Measurements from ENCODE around the gene SCYL3.
"Not testable (repeated sequence)": the region's sequence is repeated elsewhere in the genome, so short reads cannot be mapped to it uniquely, and the experiment has no call there.

Gene SCYL3

DNA sequence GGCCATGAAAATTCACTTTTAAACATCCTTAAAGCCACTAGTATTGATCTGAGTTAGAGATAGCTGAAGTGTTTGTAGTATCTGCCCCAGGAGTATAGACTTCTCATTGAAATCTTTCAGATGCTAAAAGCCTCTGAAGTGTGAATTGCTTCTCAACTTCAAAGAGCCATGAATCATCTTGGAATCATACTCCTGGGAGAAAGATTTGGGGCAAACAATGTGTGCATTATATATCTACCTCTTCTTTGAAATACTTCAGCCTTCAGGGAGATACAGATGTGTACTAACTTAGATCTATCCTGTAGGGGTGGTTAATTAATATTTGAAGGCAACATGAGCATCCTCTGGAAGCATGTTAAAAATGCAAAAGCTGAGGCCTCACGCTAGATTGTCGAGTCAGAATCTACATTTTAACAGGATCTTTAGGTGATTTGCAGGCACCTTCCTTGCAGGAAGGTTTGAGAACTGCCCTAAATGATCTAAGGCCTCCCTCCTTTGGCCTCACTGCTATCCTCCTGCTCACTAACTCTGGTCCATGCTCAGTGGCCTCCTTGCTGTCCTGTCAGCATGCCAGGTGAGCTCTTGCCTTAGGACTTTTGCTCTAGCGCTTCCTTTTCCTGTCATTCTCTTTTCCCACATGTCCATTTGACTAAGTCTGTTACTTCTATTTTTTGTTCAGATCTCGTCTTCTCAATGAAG lies 6.0 kb upstream of the SCYL3 start:
- no peak for DNase-seq

DNA sequence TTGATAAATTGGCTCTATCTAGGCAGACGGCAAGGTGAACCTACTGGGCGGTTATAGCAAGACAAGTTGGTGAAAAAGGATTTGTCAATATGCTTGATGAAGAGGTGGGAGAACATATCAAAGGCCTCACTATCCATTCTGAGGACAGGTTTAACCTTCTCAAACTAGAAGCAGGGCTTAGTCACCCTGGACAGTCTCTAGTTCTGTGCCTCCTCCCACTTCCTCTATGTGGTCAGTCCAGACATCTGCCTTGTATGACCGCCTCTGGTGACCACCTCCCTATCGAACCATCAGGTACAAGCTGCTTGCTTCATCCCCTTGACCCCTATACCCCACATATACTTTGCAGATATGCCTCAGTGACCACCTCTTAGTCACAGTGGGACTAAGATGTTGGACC lies 2.3 kb upstream of the SCYL3 start:
- DNase-seq, result peak; percentile 56

DNA sequence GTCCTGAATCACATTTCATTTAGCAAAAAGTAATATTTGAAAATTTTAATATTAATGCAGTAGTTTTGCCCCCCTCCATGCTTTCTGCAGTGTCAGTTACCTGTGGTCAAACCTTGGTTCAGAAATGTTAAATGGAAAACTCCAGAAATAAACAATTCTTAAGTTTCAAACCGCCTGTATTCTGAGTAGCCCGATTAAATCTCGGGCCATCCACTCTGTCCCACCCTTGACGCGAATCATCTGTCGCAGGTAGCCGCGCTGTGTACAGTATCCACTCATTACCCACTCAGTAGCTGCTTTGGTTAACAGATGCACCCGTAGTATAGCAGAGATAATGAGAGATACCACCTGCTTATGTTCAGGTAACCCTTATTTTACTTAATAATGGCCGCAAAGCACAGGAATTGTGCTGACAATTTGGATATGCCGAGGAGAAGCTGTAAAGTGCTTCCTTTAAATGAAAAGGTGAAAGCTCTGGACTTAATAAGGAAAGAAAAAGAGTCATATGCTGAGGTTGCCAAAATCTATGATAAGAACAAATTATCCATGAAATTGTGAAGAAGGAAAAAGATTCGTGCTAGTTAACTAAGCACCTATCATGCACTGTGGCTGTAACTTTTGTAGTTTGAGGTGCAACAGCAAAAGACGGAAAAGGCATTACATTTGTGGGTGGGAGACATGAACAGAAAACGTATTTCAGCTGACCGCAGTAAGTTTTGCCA lies 889 bp upstream of the SCYL3 start:
- DNase-seq, result no peak

DNA sequence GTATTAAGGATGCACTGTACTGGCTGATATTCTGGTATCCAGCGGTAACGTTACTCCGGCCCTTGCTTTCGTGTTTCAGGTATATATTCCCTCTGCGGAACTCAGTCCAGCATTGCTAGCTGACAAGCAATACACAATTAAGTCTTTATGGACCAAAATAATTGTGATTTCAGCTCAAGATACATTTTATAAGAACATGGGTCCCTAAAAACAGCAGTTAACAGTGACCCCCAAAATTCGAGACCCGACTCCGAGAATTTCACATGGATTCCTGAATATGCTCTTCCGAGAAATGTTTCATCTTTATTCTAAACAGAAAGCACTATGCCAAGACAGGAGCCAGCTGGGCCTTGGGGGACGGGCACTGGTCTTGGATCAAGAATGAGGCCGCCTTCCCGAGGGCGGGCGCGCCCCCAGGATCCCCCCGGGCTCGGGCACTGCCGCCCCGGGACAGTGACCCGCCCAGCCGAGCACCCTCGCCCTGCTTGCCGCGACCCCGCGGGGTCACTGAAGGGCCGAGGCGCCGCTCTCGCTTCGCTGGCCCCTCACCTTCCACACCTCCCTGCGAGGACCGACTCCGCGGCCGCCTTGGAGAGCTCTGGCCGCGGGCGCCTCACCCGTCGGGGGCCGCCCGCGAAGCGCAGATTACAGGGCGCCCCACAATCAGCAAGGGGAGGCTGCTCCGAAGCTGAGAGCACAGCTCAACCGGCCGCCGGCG lies 610 bp downstream of the SCYL3 start:
- DNase-seq, result peak; percentile 51

DNA sequence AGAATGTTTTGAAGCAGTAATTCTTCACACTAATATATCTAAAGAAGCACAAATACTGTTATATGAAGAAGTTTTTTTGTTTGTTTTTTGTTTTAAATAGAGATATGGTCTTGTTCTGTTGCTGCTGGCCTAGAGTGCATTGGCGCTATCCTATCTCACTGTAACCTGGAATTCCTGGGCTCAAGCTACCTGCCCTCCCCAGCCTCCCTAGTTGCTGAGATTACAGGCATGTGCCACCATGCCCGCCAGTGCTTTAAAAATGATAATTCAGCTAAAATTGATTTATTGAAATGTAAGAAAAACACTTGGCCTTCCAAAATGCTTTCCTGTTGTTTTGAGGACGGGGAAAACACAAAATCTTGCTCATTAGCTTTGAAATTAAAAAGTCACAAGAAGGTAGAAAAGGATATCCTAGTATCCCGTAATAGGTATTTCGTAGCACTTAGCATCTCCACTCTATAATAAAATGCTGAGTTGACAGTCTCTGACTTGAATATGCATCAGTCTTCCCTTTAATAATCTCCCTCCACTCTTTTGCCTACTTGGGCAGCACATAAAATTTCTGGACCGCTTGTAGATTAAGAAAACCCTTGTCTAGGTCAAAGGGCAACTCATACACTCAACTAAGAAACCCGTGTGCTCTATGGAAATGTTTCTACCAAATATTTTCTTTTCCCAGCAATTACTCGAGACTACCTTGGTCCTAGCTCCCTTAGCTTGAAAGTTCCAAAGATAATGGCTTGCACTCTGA lies 1.3 kb downstream of the SCYL3 start:
- no peak for DNase-seq

DNA sequence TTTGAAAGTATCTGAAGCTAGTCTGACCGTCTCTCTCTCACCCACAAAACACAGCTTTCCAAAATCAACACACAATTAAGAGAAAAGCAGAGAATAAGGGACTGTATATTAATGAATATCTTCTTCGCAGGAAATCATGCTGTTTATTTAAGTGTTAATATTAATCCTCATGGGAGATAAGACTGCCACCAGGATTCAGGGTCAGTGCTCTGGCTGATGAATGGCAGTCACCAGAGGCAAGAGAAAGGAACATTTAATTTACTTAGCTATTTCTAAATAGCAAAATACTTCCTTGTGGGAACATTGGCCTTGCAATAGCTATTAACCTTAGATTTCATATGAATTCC lies 2.2 kb downstream of the SCYL3 start:
- DNase-seq, result no peak

DNA sequence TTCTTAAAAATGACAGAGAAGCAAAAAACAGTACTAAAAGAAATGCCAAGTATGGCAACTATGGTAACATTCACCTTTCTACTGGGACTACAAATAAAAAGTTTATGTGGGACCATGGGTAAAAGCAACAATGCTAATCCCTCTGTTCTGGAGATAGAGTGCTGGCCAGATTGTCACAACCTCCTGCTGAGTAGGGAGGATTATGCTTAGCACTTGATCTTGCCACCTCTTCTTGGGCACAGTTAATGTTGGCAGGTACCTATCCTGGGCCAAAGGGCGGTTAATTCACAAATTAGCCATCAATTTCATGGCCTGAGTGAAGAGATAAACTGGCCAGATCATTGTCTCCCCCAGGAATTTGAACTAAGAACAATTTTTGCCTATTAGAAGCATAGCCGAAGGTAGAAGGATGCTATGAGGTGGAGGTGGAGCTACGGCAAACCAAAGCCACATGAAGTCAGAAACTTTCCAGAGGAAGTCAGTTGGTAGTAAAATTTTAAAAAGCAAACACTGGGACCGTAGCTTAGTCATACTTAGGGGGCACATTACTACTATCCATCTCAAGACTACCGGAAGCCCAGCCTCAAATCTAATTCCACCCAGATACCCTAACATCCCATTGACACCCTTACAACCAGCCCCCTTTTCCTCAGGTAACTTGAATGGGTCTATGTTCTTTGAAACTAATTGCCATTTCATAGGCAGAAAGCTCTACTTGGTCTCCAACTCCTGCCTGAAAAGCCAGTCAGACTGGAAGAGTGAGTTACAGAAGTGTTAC lies 2.7 kb downstream of the SCYL3 start:
- peak; percentile 36 for DNase-seq

DNA sequence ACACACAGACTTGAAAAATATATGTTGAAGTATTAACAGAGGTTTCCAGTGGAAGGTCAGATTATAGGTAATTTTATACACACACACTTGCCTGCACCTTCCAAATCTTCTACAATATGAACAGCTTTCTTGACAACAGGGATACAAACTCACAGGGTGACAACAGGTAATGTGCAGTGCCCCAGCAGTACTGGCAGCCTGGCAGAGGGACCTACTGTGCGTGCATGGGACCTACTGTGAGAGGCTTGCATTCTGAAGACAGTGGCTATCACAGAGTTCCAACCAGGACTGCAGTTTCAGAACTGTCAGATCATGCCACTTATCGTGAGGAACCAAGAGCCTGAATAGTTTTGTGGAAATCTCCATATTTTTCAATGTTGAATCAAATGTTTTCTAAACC lies 3.8 kb downstream of the SCYL3 start:
- DNase-seq, result no peak

DNA sequence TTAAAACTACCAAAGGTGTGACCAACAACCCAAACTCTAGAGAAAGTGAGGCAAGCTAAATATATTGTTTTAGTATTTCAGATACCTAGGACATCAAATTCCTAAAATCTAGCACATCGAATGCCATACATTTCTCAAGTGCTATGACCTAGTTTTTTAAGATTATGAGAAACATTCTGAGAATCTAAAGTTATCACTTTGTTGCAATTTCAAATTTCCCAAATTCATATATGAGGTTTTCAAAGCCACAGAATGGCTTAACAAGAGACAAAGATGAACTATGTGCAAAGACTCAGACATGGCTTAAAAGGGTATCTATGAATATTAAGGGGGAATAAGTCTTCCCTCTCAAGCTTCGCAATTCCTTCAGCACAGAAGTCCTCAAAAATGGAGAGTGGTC lies 6.8 kb downstream of the SCYL3 start:
- DNase-seq, result no peak

DNA sequence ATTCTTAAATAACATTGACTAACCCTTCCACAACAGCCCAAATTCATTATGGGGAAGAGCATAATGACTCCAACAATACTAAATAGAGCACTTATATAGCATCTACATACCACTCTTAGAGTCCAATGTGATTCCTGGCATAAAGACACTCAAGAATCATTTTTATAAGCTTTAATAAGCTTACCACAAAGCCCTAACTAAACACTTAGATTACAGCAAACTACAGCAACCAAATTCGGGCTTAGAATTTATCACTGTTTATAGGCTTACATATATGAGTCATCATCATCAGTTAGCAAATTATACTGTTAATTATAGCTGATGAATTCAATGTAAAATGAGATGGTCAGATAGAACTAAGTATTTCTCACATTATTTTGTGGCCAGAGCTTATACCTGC lies 7.3 kb downstream of the SCYL3 start:
- DNase-seq, result no peak

DNA sequence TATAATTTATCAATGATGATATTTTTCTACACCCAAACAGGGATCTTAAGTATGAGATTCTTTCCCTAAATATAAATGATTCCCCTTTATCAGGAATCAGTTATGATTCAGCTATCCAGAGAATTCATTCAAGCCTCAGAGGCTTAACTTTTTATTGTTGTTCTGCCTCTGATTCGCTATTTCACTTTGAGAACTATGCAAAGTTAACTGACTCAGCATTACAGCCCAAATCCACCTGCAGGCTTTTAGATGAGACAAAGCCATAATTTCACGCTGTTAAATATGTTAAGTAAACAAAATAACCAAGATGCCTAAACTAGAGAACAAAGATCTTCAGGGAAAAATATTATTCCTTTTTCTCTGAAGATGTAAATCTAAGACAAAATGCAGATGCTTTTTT lies 8.5 kb downstream of the SCYL3 start:
- DNase-seq, result no peak

DNA sequence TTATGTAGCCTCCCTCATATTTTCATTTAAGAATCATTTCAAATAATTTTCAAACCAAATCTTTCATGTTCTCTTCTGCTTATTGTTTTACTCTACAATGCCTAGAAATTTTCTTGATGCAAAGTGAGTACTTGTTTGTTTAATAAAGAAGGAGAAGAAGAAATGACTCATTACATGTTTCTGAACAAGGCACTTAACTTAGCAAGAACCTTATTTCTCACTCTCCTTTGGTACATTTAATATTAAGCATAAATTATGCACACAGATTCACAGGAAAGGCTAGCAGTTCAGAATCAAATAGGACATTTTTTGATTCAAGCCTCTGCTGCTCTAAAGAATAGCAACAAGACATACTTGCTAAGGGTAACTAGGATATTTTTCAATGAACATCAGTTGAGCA lies 9.1 kb downstream of the SCYL3 start:
- DNase-seq, result no peak

DNA sequence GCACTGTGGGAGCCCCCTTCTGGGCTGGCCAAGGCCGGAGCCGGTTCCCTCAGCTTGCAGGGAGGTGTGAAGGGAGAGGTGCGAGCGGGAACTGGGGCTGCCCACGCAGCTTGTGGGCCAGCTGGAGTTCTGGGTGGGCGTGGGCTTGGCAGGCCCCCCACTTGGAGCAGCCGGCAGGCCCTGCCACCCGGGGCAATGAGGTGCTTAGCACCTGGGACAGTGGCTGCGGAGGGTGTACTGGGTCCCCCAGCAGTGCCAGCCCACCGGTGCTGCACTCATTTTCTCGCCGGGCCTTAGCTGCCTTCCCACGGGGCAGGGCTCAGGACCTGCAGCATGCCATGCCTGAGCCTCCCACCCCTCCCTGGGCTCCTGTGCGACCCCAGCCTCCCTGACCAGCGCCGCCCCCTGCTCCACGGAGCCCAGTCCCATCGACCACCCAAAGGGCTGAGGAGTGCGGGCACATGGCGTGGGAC lies 11.6 kb downstream of the SCYL3 start:
- no peak for DNase-seq

DNA sequence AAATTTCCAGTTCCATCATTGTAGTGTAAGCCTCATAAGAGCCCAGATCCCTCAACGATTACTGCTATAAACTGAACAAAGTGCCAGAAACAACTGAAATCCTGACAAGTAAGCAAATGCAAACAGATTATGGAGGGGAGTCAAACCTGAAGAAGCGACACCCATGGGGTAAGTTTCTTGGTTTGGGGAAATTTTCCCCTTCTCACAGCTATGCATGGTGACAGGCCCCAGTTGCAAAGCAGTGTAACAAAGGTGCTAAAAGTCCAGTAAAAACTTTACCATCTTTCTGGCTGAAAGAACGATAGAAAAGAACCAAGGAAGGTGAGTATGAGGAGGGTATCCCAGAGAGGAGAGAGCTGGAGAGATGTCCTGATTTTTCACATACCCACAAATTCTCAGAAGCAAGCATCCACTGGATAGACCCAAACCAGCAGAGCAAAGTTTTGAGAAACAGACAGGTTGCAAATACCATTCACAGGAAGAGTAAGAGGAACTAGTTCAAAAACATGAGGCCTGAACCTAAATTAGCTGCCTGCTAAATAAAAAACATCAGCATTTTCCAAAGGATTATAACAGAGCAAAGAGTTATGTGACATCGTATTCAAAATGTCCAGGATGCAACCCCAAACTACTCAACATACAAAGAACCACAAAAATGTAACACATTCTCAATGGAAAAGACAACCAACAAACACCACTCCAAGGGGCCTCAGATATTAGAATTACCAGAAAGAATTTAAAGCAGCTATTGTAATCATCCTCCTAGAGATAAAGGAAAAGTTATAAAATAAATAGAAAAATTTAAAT lies 14.5 kb downstream of the SCYL3 start:
- DNase-seq, result no peak

DNA sequence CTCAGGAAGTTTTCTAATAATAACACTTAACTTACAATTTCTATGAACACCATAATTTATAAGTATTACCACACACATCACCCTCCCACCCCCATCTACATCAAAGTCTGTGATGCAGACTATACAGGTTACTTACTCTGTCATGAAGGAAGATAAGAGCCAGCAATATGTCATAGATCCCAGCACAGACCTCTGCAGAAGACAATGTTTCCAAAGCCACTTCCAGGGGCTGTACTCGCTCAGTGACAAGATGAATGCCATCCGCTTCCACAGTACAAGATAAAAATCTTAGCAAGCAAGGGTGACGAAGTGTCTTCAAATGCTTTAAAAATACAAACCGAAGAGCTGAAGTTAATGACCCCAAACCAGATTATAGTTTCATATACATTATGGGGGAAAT lies 15.2 kb downstream of the SCYL3 start:
- no peak for DNase-seq

DNA sequence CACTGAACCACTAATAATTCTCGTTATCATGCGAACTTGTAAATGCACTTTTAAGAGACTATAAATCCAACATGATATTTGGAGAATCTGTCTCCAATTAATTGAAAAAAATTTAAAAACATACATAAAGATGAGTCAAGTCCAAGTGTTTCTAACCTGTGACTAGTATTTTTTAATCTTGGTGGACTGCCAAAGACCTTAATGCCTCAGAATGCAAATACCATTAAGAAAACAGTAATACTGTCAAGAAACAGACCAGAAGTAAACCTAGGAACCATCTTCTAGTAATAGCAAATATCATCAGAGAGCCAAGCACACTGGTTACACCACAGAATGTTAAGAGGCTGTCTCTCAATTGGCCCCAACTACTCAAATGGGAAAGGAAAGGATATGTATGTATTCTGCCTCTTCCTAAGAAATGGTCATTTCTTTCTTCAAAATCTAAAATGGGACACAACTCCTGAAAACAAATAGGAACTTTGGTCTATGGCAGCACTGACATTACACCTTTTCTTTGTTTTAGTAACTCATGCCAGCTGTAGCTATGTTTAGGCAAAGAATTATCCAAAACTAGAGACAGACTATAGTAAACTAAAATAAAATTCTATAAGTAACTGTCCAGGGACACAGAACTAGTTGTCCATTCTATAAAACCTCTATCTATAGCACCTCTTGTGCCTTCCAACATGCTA lies 15.8 kb downstream of the SCYL3 start:
- no peak for DNase-seq

DNA sequence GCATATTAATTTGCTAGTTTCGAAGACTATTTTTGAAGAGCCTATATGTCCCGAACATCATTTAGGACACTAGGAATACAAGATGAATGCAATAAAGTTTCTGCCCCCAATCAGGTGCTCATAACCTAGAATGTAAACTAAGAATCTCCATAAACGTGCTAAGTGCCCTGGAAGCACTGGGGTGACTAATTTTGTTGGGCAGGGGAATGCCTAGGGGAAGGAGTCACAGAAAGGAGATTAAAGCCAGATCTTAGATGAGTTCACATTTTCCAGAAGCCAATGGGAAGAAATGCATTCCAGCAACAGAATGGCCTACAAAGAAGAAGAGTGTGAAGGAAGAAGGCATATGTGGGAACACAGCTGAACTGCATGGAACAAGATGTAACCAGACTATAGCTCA lies 19.5 kb downstream of the SCYL3 start:
- no peak for DNase-seq

DNA sequence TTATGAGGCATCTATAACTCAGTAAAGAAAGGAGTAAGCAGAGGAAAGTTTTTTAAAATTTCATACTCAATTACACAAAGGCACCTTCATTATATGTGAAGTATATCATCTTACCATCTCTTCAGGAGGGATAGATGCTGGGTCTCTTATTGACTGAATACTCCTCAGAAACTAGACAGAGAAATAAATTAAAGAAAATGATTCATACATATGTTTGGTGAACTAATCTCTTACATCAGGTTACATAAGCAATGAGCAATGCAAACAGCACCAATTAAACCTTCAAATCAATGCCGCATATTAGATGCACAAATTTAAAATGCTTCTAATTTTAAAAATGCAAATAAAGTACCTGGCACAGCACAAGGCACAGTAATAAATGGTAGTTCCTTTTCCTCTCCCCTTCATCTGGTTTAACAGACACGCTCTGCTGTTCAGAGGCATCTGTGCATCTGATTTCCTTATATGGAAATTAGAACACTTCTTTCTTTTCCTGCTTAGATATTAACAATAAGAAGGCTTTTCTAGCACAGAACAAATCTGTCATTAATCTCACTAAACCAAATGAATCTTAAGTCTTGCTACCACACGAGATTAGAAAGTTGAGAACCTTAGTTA lies 20.0 kb downstream of the SCYL3 start:
- DNase-seq, result no peak

DNA sequence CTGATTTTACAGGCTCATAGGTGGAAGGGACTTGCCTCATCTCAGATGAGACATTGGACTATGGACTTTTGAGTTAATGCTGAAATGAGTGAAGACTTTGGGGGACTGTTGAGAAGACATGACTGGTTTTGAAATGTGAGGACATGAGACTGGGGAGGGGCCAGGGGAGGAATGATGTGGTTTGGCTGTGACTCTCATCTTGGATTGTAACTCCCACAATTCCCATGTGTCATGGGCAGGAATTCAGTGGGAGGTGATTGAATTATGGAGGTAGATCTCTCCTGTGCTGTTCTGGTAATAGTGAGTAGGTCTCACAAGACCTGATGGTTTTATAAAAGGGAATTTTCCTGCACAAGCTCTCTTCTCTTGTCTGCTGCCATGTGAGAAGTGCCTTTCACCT lies 20.8 kb downstream of the SCYL3 start:
- no peak for DNase-seq

DNA sequence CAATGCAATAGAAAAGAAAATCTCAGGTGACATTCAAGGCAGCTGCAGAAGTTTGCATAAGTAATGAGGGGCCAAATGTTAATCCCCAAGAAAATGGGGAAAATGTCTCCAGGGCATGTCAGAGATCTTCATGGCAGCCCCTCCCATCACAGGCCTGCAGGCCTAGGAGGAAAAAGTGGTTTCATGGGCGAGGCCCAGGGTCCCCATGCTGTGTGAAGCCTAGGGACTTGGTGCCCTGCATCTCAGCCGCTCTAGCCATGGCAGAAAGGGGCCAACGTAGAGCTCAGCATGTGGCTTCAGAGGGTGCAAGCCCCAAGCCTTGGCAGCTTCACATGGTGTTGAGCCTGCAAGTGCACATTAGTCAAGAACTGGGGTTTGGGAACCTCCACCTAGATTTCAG lies 21.7 kb downstream of the SCYL3 start:
- not testable (repeated sequence) for DNase-seq

DNA sequence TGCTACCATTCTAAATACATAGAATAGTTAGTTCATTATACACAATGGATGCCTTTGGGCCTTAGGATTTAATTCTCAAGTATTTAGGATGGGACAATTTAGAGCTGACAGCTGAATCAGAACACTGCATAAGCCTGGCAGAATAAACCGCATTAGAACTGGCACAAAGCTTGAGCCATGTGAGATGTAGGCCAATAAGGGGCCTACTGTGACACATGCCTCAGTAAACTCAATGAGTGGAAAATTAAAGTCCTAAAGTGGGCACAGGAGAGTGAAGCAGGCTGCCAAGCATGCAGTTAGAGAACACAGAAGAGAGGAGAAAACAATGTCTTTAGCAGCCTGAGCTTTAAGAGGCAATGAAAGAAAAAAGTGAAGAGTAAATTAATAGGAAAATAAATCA lies 24.3 kb downstream of the SCYL3 start:
- no peak for DNase-seq
